K562 (cell line): Measurements from ENCODE around the gene KTI12.

ENCODE experiments used
- BCL6 ChIP-seq: fragments of 250-450 bp; sonication (Bioruptor Pico); IDR thresholded peaks from 2 replicates; pipeline ENCODE4 v1.4.0; 2020
- EZH2 ChIP-seq: IDR thresholded peaks from 2 replicates; pipeline ENCODE4 v1.6.1; 2012; ENCODE audit warnings: low read depth, mild to moderate bottlenecking, inconsistent platforms, low read length, borderline replicate concordance
- GABPA ChIP-seq: fragments of 200-800 bp; sonication (Bioruptor generic); conservative IDR thresholded peaks from 2 replicates; pipeline ENCODE4 v1.6.1; 2016; ENCODE audit warnings: low read depth, missing genetic modification characterization, missing compliant biosample characterization
- MXI1 ChIP-seq: IDR thresholded peaks from 2 replicates; pipeline ENCODE4 v1.6.1; 2011; ENCODE audit warnings: low read depth, mild to moderate bottlenecking, improper control_type of control experiment, low read length
- NFIC ChIP-seq: fragments of 450-650 bp; IDR thresholded peaks from 2 replicates; pipeline ENCODE4 v1.6.1; 2017; ENCODE audit warnings: mild to moderate bottlenecking, inconsistent platforms
- POLR2AphosphoS5 ChIP-seq: IDR thresholded peaks from 2 replicates; pipeline ENCODE4 v1.6.1; 2011; ENCODE audit warnings: mild to moderate bottlenecking, low read depth, low read length, moderate library complexity; ENCODE audit not compliant: control insufficient read depth, insufficient read depth
- POLR2G ChIP-seq: fragments of 200-400 bp; formaldehyde crosslinking; IDR thresholded peaks from 2 replicates; pipeline ENCODE4 v1.6.1; 2017; ENCODE audit warnings: low read depth, mild to moderate bottlenecking, antibody characterized with exemption, low read length, moderate library complexity
- SNRNP70 ChIP-seq: fragments of 200-400 bp; formaldehyde crosslinking; optimal IDR thresholded peaks from 2 replicates; pipeline ENCODE3; 2017; ENCODE audit warnings: low read depth, low read length
- ZNF551 ChIP-seq: fragments of 250-450 bp; sonication (Bioruptor Pico); IDR thresholded peaks from 2 replicates; pipeline ENCODE4 v1.5.0; 2021; ENCODE audit warnings: mild to moderate bottlenecking, moderate library complexity
- TF ChIP-seq, protein P1 (sequence below): sonication (generic); formaldehyde crosslinking; IDR thresholded peaks from 2 replicates; pipeline ENCODE4 v1.8.1; 2022; ENCODE audit warnings: missing genetic modification reagents
- TF ChIP-seq, protein P2 (sequence below), 3 experiments: IDR thresholded peaks in 2 of 3; conservative IDR thresholded peaks in 1 of 3; 2 replicates each; pipeline ENCODE4 v1.5.1; 2011 to 2012; ENCODE audit warnings: low read length in 3 of 3, mild to moderate bottlenecking in 3 of 3, control low read depth in 2 of 3, improper control_type of control experiment in 1 of 3, inconsistent platforms in 1 of 3, low read depth in 1 of 3, mixed read lengths in 1 of 3, moderate library complexity in 1 of 3; ENCODE audit not compliant: insufficient read depth in 2 of 3

DNA sequence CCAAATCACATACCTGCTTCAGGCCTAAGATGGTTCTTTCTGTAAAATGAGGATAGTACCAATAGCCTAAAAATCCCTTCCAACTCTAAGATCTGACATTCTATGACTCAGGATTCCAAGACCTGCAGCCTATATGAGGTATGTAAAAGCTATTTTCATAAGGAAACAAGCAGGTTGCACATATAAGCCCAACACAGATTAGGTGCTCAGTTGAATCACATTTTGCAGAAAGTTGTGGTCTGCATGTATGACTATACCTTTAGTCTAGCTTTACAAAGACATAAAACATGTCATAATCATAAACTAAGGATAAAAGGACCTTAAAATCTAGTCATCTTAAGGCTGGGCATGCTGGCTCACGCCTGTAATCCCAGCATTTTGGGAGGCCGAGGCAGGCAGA lies 7.3 kb downstream of the KTI12 start:
- TF ChIP-seq POLR2AphosphoS5 (no peak), GABPA (tag) (no peak), NFIC (no peak), POLR2G (no peak), EZH2 (no peak), MXI1 (no peak), ZNF551 (CRISPR knock-in tag) (no peak), SNRNP70 (no peak), BCL6 (CRISPR knock-in tag) (no peak)
- TF ChIP-seq, protein P1, sequence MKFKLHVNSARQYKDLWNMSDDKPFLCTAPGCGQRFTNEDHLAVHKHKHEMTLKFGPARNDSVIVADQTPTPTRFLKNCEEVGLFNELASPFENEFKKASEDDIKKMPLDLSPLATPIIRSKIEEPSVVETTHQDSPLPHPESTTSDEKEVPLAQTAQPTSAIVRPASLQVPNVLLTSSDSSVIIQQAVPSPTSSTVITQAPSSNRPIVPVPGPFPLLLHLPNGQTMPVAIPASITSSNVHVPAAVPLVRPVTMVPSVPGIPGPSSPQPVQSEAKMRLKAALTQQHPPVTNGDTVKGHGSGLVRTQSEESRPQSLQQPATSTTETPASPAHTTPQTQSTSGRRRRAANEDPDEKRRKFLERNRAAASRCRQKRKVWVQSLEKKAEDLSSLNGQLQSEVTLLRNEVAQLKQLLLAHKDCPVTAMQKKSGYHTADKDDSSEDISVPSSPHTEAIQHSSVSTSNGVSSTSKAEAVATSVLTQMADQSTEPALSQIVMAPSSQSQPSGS: no peak
- TF ChIP-seq, protein P2, sequence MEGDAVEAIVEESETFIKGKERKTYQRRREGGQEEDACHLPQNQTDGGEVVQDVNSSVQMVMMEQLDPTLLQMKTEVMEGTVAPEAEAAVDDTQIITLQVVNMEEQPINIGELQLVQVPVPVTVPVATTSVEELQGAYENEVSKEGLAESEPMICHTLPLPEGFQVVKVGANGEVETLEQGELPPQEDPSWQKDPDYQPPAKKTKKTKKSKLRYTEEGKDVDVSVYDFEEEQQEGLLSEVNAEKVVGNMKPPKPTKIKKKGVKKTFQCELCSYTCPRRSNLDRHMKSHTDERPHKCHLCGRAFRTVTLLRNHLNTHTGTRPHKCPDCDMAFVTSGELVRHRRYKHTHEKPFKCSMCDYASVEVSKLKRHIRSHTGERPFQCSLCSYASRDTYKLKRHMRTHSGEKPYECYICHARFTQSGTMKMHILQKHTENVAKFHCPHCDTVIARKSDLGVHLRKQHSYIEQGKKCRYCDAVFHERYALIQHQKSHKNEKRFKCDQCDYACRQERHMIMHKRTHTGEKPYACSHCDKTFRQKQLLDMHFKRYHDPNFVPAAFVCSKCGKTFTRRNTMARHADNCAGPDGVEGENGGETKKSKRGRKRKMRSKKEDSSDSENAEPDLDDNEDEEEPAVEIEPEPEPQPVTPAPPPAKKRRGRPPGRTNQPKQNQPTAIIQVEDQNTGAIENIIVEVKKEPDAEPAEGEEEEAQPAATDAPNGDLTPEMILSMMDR (IDR thresholded peaks at IDR 0.05 in 2 of 3, conservative IDR thresholded peaks at IDR 0.05 in 1 of 3; ENCODE audit: insufficient read depth in 2 of 3, low read depth in 1 of 3, low read length in 3 of 3): no peak
